Left renal pelvis (tissue), 4 donors: ENCODE results near the gene GHR. TPM values are rescaled to one million over a fixed set of nuclear protein-coding genes. Genes with fewer than 3 reads are reported as not detected.

Experiments used
- DNase-seq, 4 donors: peaks; one replicate each; pipeline ENCODE4 v3.0.0-alpha.2; 2013; ENCODE audit warnings: low read depth in 4 of 4, low spot score in 3 of 4
- polyA plus RNA-seq, 4 donors: library from polyadenylated mRNA; unstranded; fragments of 120-200 nt; gene quantifications; one replicate each; pipeline ENCODE4 v1.2.1, GENCODE V29; 2013; ENCODE audit not compliant: insufficient read length in 4 of 4

Gene GHR
- 10 to 100 TPM; 17.1 to 40.9 (median 22.9) TPM for polyA plus RNA-seq

- peak; percentile 75 to 83 (median 81) for DNase-seq
These were observed at the start of gene GHR for GRCh38 chr5:42423285-42424165. GHR (plus strand) TSS chr5:42423439; CDS start chr5:42565875, 142,436 bp downstream.

DNA sequence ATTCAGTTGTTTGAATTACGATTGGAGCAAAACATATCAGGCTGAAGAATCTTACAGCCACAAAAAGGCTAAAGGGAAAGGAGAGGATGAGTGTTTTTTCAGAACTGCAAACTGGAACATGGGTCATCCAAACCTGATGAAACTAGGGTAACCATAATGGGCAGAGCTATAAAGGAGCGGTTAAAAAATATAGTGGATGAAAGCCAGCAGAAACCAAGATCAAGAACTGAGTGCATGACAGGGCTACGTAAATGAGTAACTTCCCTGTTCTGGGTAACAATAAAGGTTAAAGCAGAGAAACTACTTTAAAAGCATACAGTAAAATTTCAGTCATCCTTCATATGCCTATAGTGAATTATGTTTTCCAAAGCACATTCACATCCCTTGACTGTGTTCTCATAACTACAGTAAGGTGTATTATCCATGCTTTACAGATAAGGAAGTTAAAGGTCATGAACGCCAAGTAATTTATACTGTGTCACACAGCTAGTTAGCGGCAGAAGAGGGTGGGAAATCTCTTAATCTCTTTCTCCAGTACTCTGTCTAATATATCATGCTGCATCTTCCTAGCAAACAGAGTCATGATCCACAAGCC is 48.5 kb upstream of the GHR start:
- DNase-seq: no peak

GRCh38 chr5:42377496-42377895 is 45.7 kb upstream of the GHR start:
- DNase-seq: no peak

GRCh38 chr5:42381973-42382372 is 41.3 kb upstream of the GHR start:
- DNase-seq: no peak

DNA sequence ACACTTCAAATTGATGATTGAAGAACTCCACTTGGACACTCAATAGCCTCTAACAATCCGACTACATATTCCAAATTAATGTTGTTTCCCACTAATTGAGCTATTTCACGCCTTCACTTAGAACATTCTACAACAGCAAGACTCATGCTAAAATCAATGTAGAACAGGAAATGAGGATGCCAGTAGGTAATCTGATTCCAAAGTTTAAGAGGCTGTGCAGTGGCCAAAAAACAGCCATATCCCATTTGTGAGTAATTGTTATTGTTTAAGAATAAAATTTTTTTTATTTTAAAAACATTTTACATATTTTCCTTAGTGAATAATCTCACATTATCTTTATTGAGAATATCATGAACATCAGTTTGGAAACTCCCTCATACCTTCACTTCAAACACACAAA is 35.7 kb upstream of the GHR start:
- DNase-seq: no peak

DNA sequence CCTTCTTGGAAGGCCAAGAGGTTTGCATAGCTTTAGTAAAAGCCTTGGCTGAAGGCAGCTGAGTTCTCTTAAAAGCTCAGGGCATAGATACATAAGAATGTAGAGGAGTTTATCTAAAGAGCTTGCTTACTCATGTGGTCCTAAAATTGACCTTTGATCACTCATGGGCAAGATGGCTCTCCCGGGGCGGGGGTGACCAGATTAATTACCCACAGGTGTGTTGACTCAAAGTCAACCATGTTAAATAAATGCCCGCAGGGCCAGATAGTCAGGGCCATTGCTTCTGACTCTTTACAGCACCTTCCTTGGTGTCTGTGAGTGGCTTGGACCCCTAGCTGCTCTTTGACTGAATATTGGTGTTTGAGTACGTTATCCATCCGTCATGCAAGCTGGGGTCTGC is 33.1 kb upstream of the GHR start:
- DNase-seq: no peak

DNA sequence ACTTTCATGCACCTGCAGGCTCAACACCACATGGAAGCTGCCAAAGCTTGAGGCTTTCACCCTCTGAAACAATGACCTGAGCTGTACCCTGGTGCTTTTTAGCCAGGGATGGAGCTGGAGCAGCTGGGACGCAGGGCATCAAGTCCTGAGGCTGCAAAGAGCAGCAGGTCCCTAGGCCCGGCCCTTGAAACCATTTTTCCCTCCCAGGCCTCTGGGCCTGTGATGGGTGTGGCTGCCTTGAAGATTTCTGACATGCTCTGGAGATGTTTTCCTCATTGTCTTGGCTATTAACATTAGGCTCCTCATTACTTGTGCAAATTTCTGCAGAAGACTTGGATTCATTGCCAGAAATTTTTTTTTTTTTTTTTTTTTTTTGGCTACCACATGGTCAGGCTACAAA is 30.3 kb upstream of the GHR start:
- DNase-seq: no peak

- DNase-seq: no peak
These were observed 27.1 kb upstream of the GHR start for GRCh38 chr5:42396111-42396510.

GRCh38 chr5:42397267-42397666 is 26.0 kb upstream of the GHR start:
- no peak for DNase-seq

DNA sequence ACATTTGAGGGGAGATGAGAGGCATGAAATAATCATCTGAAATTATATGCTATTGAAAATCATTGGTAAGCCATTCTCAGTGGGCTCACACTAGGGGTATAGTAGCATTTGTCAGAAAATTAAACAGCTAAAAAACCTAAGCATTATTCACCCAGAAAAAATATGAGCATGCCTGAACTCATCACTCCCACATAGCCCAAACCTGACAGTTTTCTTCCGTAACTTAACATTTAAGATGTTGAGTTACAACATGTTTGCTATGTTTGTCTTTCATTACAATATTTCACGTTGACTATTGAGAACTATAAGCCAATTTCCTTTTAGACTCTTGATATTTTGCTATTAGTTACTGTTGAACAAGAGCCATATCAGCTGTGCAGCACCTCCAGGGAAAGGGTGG is 23.5 kb upstream of the GHR start:
- no peak for DNase-seq

DNA sequence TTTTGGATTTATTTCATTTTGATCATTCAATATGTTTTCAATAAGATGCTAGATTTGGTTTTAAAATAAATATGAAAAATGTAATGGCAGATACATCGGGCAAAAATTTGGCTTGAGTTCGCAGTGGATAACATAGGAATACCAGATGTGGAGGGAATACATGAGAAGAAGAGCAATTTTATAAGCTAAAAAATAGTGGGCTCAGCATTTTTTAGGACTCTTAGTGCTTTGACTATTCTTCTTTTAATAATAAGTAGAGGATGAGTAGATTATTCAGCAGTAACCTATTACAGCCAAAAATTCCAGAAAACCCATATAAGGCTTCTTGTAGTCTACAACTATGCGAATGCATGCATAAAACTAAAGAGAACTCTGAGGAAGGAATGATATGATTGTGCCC is 22.8 kb upstream of the GHR start:
- no peak for DNase-seq

- DNase-seq: no peak
These were observed 20.0 kb upstream of the GHR start for GRCh38 chr5:42403236-42403635.

DNA sequence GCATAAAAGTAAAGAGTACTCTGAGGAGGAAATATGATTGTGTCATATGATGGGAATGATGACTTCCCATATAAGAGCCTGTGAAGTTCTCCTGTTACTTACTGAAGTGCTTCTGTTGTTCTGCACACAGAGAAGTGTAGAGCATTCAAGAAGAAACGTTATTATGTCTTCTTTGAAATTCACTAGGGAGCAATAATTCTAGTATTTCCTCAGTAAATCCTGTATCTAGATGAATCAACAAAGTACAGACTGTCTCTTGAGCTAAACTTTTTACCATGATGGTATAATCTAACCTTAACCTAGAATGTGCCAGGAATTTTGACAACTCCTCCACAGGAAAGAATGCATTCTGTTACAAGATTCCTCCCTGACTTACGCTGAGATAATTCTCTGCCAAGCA is 18.9 kb upstream of the GHR start:
- DNase-seq: no peak

- no peak for DNase-seq
These were observed 3.9 kb upstream of the GHR start for GRCh38 chr5:42419294-42419693.

GRCh38 chr5:42422656-42423280 is 471 bp upstream of the GHR start:
- no peak for DNase-seq

DNA sequence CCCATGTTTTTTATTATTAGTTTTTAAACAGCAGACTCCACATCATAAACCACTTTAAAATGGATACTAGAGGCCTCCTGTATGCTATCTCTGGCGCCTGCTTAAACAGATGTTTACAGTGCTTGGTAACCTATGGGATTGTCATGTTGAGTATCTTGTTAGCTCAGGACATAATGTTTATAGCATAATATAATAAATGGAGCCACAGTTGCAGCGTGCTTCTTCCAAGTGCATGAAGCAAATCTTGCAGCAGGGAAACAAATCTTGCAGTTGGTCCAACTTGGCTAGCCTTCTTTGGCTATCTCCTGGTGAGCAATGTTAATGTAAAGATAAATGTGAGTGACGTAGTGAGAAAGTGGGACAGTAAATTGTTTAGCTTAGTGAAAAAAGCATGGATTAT is 2.8 kb downstream of the GHR start:
- no peak for DNase-seq

DNA sequence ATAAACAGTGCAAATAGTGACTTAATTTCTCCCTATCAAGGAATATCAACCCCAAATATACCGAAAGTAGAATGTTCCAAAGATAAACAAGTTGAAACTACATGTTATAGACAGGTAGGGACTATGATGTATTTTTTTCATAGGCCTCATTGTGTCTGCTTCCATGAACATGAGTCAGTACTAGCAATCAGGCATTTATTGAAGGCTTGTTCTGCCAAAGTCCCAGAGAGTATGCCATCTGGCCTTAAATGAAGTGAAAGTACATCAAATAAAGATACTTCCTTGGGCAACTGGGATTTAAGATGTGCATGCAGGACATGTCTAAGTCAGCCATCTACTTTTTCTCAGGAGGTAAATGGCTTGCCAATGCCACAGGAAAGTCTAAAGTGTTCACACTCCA is 6.5 kb downstream of the GHR start:
- no peak for DNase-seq

DNA sequence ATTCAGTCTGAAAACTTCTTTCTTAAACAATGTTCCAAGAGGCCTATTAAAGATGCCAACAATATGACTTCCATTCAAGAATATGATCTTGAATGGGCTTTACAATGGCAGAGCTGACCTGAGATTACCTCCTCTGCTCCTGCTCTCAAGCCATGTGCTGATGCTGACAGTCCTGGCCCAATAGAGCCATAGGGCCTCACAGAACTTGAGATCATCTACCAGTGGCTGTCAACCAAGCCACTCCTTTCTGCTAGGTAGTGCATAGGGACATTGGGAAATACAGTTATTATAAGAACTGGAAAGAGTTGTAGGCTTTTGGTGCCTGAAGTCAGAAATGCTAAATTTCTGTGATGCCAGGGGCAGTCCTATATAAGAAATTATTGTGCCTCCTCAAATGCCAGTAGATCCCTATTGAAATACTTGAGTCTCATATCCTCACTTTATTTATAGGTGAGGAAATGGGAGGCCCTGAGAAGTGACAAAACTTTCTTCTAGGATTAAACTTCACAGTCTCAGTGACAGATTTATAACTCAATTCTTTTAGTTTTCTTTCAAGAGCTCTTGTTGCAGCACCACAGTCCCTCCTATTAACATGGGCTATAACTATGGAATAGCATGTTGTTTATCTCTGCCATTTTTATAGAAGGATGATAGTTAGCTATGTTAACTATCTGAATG is 10.9 kb downstream of the GHR start:
- DNase-seq: no peak

GRCh38 chr5:42436051-42436450 is 12.8 kb downstream of the GHR start:
- no peak for DNase-seq

DNA sequence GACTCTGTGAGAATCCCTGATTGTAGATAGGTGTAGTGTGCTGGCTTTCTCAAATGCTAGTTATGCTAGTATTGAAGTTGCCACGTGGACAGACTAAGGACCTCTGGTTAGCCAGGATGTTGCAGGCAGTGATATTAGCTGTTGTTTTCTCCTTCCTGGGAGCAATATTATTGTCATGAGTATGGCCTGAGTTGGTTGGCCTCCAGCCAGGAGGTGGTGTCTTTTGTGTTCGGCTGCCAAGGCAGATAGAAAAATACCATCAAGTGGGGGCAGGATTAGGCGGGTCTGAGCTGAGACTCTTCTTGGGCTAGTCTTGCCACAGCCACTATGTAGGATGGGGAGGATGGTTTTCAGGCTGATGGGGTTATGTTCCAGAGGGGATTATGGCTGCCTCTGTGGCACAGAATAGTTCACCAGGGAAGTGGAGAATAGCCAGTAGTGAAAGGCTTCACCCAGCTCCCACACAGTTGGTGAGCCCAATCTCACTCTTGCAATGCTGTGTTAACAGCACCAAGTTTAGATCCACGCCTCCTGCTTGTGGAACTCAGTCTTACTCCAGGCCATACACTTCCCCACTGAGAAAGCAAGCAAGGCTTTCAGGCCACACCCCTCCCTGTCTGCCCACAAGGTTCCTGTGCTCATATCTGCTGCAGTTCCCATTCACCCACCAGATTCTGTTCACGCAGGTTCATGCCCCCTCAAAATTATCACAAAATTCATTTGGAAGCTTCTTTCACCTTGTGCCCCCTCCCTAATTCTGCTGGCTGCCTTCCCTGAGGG is 31.2 kb downstream of the GHR start:
- DNase-seq: no peak
